NCI-H1092 (cell line): ENCODE results near the gene GRK7.
A peak's percentile ranks its signal among the peaks of the same experiment; 100 is the strongest.
"Not testable (repeated sequence)": the region's sequence is repeated elsewhere in the genome, so short reads cannot be mapped to it uniquely, and the experiment has no call there.

Experiments
- DNase-seq: peaks from one replicate; lab custom pipeline; 2025; lab: John Stamatoyannopoulos, UW

Gene GRK7

DNA sequence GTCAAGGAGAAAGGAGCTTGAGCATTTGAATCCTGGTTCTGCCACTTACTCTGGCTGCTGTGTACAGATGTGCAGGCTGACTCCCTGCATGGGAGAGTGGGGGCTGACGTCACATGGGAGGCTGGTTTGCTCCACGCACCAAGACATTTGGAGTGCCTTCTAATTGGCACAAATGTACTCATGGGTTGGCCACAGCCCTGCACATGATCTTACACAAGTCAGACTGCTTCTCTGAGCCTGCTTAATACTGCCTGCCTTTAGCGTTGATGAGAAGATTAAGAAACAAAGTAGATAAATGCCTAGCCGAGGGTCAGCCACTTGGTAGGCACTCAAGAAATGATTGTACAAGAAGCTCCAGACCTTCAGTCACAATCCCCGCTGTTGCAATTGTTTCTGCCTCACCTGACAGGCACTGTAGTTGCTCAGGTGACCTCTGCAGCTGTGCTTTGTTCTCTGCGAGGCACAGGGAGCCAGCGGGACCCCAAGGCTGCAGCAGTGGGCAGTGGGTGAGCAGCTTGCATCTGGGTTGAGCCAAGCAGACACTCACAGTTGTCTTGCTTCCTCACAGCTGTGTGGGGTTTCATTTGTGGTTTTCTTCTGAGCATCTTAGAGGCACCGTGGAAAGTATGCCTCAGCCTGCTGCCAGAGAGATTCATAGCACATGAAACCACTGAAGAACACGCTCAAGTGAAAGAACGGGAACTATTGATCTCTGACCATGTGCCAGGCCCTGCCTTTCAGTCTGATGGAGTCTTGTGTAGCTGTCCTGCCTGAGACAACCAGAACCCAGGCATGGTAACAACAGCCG lies 33.1 kb downstream of the GRK7 start:
- no peak for DNase-seq

DNA sequence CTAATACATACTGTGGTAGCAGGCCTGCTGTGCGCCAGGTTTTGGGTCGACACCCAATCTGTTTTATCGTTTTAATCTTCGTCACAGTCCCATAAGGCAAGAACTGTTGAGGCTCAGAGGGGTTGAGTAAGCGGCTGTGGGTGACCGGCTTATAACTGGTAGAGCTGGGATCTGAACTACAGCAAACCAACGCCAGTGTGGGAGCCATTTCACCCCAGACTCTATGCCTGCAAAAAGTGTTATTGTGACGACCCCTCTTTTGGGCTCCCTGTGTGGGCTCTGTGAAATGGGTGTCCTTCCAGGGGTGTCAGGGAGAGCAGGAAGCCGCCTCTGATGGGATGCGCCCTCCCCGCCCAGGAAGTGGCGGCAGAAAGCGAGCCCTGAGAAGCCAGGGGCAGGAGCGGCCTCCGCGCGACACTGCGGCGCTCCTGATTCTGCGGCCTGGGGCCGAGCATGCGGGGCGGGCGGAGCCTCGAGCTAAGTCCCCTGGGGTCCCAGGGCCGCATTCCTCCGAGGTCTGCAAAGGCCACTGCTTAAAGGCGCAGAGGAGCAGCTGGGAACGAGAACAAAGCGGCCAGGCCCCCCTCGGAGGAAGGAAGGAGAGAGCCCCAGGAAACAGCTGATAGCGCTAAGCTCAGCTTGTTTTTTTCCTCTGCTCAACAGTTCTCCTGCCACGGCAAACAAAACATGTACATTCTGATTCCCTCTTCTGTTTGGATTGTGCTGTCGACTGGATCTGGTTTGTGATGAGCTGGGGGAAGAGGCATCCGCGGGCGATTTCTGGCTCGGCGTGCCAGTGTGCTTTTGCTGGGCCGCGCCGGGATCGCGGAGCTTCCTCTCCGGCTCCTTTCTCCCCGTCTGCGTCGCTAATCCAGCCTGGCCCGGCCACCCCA lies 33.9 kb downstream of the GRK7 start:
- DNase-seq = peak; percentile 4

DNA sequence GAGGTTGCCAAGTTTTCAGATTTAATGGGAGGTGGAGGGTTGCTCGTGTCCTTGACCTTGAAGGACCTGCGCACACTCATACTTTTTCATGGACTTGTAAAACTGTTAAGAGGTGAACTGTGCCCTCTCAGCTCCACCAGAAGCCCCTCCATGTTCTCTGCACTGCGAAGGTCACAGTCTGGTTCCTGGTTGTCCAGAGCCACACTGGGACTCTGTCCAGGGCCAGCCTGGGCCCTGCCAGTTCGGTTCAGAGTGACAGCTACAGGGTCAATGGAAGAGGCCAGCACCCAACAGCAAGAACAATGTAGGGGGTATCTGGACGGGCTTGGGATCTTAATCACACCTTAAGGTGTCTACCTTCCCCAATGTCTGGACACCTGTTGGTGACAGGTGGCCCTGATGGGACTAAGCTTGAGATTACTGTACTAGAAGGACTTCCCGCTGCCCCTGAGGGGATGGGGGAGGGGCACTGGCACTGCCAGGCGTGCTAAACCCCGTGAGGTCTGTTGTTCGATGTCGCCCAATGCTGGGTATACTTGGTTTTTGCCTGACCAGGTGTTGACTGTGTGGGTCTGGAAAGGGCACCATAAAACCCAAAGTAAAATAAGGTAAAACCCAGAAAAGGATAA lies 34.7 kb downstream of the GRK7 start:
- DNase-seq = no peak

DNA sequence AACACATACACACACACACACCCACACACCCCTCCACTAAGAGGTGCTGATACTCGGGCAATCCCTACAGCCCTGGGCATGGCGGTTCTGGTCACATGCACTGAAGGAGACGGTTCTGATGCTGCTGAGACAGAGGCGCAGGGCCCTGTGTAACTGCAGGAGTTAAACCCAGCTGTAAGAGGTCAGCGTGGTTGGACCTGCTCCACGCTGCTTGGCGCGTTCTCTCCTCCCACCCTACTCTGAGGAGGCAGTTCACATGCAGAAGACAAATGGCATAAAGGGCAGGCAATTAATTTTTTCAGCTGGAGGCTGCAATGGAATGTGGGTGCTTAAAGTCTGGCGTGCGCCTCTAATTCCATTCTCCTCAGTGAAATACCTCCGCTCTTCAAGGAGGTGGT lies 35.2 kb downstream of the GRK7 start:
- no peak for DNase-seq

DNA sequence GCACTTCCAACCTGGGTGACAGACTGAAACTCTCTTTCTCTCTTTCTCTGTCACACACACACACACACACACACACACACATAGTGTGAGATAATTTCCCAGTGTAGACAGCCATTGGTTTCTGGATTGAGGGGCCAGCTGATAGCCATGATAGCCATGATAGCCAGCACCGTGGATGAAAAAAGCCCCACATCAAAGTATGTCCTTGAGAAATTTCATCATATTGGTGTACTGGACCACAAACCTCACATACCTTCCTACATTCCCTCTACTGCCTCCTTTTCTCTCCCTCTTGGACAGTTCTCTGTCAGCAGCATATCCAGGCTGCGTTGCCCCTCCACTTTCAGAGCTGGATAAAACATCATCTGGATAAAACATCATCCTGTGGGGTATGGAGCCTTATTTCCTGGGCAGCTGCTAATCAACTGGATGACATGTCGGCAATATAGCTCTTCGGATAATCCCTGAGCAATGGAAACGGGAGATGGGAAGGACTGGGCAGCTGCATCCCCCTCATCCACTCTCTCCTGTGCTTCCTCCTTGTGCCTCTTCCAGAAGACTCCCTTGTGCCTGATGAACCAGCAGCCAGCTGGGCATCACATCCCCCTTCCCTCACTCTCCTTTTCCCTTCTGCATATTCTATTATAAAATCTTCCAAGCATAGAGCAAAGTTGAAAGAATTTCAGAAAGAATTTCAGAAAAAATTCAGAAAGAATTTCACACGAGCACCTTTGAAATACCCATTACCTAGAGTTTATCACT lies 39.3 kb downstream of the GRK7 start:
- no peak for DNase-seq

DNA sequence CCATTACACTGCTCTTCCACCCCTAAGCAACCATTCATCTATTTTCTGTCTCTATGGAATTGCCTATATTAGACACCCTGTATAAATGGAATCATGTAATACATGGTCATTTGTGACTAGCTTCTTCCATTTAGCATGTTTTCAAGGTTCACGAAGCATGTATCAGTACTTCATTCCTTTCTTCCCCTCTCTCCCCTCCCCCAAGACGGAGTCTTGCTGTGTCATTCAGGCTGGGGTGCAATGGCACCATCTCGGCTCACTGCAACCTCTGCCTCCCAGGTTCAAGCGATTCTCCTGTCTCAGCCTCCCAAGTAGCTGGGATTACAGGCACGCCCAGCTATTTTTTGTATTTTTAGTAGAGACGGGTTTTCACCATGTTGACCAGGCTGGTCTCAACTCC lies 40.3 kb downstream of the GRK7 start:
- not testable (repeated sequence) for DNase-seq

DNA sequence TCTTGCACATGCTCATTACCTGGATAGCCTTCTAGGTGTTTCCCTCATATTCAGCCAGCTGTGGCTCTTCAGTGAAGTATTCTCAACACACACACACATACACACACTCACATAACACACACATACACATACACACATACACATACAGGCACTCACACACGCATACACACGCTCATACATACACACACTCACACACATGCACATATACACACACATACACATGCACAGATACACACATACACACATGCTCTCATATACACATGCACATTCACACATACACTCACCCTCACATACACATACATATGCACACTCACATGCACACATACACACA lies 41.2 kb downstream of the GRK7 start:
- no peak for DNase-seq

DNA sequence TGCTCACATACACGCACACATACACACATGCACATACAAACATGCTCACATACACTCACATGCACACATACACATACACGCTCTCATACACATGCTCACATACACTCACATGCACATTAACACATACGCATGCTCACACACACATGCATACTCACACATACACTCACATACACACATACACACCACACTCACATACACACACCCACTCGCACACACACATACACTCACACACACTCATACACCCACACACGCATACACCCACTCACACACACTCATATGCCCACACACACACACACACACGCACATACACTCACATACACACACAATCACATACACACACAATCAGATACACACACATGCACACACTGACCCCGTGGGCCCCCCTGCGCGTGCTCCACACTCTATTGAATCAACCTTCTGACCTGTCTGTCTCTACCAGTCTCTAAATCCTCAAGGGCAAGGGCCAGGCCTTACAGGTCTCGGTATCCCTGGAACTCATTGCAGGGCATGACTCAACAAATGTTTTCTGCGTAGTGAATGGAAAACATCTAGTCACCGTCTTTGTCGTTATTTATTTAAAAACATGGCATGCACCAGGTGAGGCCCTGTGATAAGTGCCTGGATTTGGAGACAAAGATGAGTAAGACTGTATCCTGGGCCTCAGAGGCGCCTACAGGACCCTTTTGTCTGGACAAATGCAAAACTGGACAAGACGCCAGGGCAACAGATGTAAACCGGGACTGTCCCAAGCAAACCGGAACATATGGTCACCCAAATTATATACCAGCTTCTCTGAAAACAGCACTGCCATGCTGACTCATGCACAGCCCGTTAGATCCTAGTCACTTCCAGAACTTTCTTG lies 41.8 kb downstream of the GRK7 start:
- no peak for DNase-seq

DNA sequence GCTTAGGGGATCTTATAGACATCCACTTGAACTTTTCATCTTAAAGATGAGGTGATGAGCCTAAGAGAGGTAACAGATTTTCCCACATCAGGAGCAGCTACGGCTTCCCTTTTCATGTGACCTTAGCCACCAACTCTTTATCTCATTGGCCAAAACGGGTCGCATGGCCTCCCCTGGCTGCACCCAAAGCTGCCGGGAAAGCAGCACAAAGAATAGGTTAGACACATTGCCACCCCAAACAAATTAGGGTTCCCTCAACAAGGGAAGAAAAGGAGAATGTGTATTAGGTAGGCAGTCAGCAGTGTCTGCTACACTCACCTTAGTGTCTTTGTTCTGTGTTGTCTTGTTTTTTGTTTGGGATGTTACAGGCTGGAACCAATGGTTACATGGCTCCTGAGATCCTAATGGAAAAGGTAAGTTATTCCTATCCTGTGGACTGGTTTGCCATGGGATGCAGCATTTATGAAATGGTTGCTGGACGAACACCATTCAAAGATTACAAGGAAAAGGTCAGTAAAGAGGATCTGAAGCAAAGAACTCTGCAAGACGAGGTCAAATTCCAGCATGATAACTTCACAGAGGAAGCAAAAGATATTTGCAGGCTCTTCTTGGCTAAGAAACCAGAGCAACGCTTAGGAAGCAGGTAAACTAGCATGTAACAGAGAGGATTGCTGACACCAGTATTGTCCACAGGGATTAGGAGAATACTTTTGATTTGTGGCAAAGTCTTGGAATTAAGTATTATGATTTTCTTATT lies 44.2 kb downstream of the GRK7 start:
- no peak for DNase-seq

DNA sequence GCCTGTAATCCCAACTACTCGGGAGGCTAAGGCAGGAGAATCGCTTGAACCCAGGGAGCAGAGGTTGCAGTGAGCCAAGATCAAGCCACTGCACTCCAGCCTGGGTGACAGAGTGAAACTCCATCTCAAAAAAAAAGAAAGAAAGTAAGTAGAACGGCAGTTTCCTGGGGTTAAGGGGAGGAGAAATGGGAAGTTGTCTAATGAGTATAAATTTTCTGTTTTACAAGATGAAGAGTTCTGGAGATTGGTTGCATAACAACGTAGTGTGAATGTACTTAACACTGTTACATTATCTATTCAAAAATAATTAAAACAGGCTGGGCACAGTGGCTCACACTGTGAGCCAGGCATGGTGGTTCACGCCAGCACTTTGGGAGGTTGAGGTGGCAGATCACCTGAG lies 45.4 kb downstream of the GRK7 start:
- no peak for DNase-seq

DNA sequence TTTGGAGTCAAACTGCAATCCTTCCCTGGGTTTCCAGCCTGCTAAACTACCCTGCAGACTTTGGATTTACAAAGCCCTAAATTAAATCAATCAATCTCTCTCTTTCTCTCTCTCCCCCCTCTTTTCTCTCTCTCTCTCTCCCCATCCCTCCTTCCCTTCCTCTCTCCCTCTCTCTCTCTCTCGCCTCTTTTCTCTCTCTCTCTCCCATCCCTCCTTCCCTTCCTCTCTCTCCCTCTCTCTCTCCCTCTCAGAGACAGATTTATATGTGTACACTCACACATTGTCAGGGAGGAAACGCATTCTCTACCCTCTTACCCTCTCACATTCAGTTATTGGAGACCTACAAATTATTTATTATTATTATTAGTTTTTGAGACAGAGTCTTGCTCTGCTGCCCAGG lies 47.0 kb downstream of the GRK7 start:
- no peak for DNase-seq

DNA sequence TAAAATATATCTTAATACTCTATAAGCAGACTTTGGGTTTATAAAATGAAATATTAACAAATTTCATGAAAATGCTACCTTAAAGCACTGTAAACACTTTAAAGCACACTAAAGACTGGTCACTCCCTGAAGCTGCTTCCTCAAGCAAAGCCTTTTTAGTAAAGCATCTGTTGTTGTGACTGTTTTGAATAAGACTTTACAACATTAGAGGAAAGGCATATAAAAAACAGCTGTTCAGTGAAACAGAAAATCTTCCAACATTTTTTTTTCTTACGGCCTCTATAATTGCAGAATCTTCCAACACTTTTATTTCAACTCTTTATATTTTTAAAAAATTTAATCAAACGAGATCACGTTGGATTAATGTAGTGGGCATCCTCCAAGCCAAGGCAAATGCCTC lies 48.1 kb downstream of the GRK7 start:
- no peak for DNase-seq

DNA sequence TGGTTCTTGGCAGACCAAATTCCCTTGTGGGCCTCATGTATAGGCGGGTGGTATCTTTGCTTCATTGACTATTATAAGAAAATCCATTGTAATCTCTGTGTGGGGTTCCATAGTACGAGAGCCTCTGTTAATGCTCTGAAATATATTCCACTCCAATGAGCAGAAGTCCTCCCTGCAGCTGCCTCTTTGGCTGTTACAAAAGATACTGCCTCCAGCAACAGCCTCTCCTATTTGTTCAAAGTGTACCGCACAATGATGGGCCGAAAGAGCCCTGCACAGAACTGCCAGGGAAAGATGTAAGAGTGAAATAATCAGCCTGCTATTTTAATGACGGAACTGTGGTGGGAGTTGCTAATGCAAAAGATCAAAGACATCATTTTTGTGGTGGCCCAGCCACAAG lies 48.9 kb downstream of the GRK7 start:
- peak; percentile 25 for DNase-seq

DNA sequence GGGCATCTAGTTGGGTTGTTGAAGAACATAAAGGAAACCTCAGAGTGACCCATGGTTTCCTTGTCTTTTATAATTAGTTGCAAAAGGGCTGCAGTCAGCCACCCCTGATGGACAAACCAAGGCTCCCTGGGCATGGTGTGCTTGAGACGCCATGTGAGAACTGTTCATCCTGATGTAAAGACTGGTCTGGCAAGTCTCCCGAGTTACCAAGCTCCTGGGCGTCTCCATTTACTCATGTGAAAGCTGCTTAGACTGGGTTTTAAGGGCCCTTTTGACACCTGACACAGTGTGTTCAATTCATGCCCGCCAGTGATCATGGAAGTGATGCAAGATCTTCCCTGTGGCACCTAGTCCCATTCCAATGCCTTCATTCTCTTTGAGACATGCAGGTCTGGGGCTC lies 49.4 kb downstream of the GRK7 start:
- no peak for DNase-seq
